IPS-18a (cell line): ENCODE results near the gene CDC34.

Source experiments
- H3K27ac ChIP-seq: one replicate; pipeline ENCODE4 v1.5.1; 2013; ENCODE audit warnings: low read length
- H3K27me3 ChIP-seq: one replicate; pipeline ENCODE4 v1.6.1; 2013; ENCODE audit warnings: mild to moderate bottlenecking, low read length; ENCODE audit not compliant: control insufficient read depth, insufficient read depth
- H3K36me3 ChIP-seq: one replicate; pipeline ENCODE4 v1.6.1; 2013; ENCODE audit warnings: low read depth, low read length; ENCODE audit not compliant: control insufficient read depth
- H3K4me1 ChIP-seq: one replicate; pipeline ENCODE4 v1.6.1; 2013; ENCODE audit warnings: low read depth, low read length; ENCODE audit not compliant: control insufficient read depth
- H3K4me3 ChIP-seq: one replicate; pipeline ENCODE4 v1.5.1; 2013; ENCODE audit warnings: low read length
- H3K9ac ChIP-seq: one replicate; pipeline ENCODE4 v1.6.1; 2013; ENCODE audit warnings: mild to moderate bottlenecking, low read length, moderate library complexity
- H3K9me3 ChIP-seq: one replicate; pipeline ENCODE4 v1.6.1; 2013; ENCODE audit warnings: low read depth, low read length; ENCODE audit not compliant: control insufficient read depth

CDC34 gene

GRCh38 chr19:513368-514165 lies 18.0 kb upstream of the CDC34 start:
- no peak overlapping the region for H3K4me3 ChIP-seq
- H3K9me3 ChIP-seq: no peaks in the 10 kb centered on the region
- no peak overlapping the region for H3K9ac ChIP-seq
- no peaks in the 10 kb centered on the region for H3K36me3 ChIP-seq
- peaks cover 10% of the 10 kb centered on the region for H3K4me1 ChIP-seq
- H3K27ac ChIP-seq: no peak overlapping the region
- peaks cover 38% of the 10 kb centered on the region for H3K27me3 ChIP-seq

GRCh38 chr19:514166-514663 lies 17.3 kb upstream of the CDC34 start:
- Histone ChIP-seq H3K4me1 (peaks cover 10% of the 10 kb centered on the region), H3K9ac (no peak overlapping the region), H3K9me3 (no peaks in the 10 kb centered on the region), H3K27me3 (peaks cover 38% of the 10 kb centered on the region), H3K27ac (no peak overlapping the region), H3K4me3 (no peak overlapping the region), H3K36me3 (no peaks in the 10 kb centered on the region)

DNA sequence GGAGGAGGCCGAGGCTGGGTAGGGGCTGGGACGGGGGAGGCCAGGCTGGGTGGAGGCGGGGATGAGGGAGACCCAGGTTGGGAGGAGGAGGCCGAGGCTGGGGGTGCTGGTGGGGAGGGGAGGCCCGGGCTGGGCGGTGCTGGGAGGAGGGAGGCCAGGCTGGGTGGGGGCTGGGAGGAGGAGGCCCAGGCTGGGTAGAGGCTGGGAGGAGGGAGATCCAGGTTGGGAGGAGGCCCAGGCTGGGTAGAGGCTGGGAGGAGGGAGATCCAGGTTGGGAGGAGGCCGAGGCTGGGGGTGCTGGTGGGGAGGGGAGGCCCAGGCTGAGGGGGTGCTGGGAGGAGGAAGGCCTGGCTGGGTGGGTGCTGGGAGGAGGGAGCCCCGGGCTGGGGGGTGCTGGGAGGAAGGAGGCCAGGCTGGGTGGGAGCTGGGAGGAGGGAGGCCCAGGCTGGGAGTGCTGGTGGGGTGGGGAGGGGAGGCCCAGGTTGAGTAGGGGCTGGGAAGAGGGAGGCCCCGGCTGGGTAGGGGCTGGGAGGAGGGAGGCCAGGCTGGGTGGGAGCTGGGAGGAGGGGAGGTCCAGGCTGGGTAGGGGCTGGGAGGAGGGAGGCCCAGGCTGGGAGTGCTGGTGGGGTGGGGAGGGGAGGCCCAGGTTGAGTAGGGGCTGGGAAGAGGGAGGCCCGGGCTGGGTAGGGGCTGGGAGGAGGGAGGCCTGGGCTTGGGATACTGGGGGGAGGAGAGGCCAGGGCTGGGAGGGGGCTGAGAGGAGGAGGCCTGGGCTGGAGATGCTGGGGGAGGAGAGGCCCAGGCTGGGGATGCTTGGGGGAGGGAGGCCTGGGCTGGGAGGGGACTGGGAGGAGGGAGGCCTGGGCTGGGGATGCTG lies 13.6 kb upstream of the CDC34 start:
- H3K36me3 ChIP-seq: no peaks in the 10 kb centered on the region
- no peak overlapping the region for H3K9ac ChIP-seq
- no peak overlapping the region for H3K27ac ChIP-seq
- H3K4me1 ChIP-seq: no peaks in the 10 kb centered on the region
- no peaks in the 10 kb centered on the region for H3K9me3 ChIP-seq
- H3K4me3 ChIP-seq: no peak overlapping the region
- peaks cover 20% of the 10 kb centered on the region for H3K27me3 ChIP-seq

- Histone ChIP-seq H3K4me3 (no peak overlapping the region), H3K9ac (no peak overlapping the region), H3K4me1 (no peaks in the 10 kb centered on the region), H3K36me3 (no peaks in the 10 kb centered on the region), H3K9me3 (no peaks in the 10 kb centered on the region), H3K27ac (no peak overlapping the region), H3K27me3 (peaks cover 13% of the 10 kb centered on the region)
Measured at GRCh38 chr19:518598-519231, 12.8 kb upstream of the CDC34 start.

DNA sequence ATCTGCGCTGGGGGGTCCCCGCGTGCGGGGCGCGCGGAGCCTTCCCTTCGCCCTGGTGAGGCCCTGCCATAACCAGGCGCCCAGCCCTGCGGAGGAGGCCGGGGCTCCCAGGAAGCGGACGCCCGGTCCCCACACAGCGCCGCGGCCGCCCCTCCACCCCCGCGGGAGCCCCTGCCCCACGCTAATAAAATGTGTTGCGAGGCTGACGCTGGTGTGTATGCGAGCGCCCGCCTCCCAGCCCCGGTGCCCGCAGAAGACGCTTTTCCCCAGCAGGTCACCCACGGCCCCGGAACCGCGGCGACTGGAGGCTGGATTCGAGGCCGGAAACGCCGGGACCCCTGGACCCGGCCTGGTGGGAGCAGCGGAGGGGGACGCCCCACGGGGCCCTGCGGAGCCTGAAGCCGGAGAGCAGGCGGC lies 12.1 kb upstream of the CDC34 start:
- Histone ChIP-seq H3K4me1 (no peaks in the 10 kb centered on the region), H3K4me3 (no peak overlapping the region), H3K9ac (no peak overlapping the region), H3K27ac (no peak overlapping the region), H3K27me3 (peaks cover 6% of the 10 kb centered on the region), H3K9me3 (no peaks in the 10 kb centered on the region), H3K36me3 (no peaks in the 10 kb centered on the region)

- Histone ChIP-seq H3K27me3 (peaks cover 5% of the 10 kb centered on the region), H3K36me3 (no peaks in the 10 kb centered on the region), H3K4me3 (no peak overlapping the region)
Measured at GRCh38 chr19:522726-523125, 8.8 kb upstream of the CDC34 start.

DNA sequence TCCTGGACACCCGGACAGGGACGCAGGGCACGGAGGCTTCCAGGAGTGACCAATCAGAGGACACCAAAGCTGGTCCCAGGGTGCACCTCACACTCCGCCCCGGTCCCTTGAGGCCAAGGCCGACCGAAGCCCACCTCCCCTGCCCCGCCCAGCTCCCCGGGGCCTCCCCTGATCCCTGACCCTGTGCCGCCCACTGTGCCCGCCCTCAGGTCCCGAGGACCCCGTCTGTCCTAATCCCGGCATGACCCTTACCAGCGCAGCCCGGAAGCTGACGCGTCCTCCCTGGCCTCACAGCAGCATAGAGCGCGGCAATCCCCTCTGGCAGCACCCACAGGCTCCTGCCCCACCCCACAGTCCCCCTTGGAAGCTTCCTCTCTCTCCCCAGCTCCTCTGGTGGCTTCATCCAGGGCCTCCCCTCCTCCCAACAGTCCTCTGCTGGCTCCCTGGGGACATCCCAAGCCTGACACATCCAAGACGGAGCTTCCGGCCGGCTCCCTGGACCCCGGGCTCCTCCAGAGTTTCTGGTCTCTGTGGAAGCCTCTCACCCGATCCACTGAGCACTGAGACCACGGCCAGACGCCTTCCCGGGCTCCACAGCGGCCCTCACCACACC lies 7.4 kb upstream of the CDC34 start:
- H3K27ac ChIP-seq: no peak overlapping the region
- H3K4me1 ChIP-seq: no peaks in the 10 kb centered on the region
- H3K36me3 ChIP-seq: no peaks in the 10 kb centered on the region
- H3K9ac ChIP-seq: no peak overlapping the region
- no peaks in the 10 kb centered on the region for H3K9me3 ChIP-seq
- H3K4me3 ChIP-seq: no peak overlapping the region
- peaks cover 5% of the 10 kb centered on the region for H3K27me3 ChIP-seq

More at GRCh38 chr19:522726-523125, 8.8 kb upstream of the CDC34 start:
- Histone ChIP-seq H3K9ac (no peak overlapping the region), H3K4me1 (no peaks in the 10 kb centered on the region), H3K9me3 (no peaks in the 10 kb centered on the region), H3K27ac (no peak overlapping the region)

GRCh38 chr19:525029-525428 lies 6.5 kb upstream of the CDC34 start:
- H3K9ac ChIP-seq: no peak overlapping the region
- H3K9me3 ChIP-seq: no peaks in the 10 kb centered on the region
- no peak overlapping the region for H3K27ac ChIP-seq
- H3K4me1 ChIP-seq: no peaks in the 10 kb centered on the region
- peaks cover under 1% of the 10 kb centered on the region for H3K27me3 ChIP-seq
- H3K36me3 ChIP-seq: no peaks in the 10 kb centered on the region
- no peak overlapping the region for H3K4me3 ChIP-seq

GRCh38 chr19:525857-526419 lies 5.6 kb upstream of the CDC34 start:
- H3K4me1 ChIP-seq: no peaks in the 10 kb centered on the region
- no peaks in the 10 kb centered on the region for H3K36me3 ChIP-seq
- H3K9me3 ChIP-seq: no peaks in the 10 kb centered on the region
- H3K9ac ChIP-seq: no peak overlapping the region
- H3K27me3 ChIP-seq: no peaks in the 10 kb centered on the region
- H3K4me3 ChIP-seq: no peak overlapping the region
- H3K27ac ChIP-seq: no peak overlapping the region

GRCh38 chr19:530134-531008 lies 1.2 kb upstream of the CDC34 start:
- Histone ChIP-seq H3K27ac (no peak overlapping the region), H3K4me1 (peaks cover 5% of the 10 kb centered on the region), H3K4me3 (peak overlapping the region; percentile 72), H3K27me3 (no peaks in the 10 kb centered on the region), H3K36me3 (no peaks in the 10 kb centered on the region), H3K9ac (peak overlapping the region; percentile 56), H3K9me3 (no peaks in the 10 kb centered on the region)
